ENCODE results near the gene HLF. TPM values are rescaled to one million over a fixed set of nuclear protein-coding genes. Genes with fewer than 3 reads are reported as not detected.

Gene HLF
- total and polyA plus RNA-seq, 2 of the 4 experiments (the other 2 are of a cell fraction), result 0.18 TPM; not detected in 1

DNA sequence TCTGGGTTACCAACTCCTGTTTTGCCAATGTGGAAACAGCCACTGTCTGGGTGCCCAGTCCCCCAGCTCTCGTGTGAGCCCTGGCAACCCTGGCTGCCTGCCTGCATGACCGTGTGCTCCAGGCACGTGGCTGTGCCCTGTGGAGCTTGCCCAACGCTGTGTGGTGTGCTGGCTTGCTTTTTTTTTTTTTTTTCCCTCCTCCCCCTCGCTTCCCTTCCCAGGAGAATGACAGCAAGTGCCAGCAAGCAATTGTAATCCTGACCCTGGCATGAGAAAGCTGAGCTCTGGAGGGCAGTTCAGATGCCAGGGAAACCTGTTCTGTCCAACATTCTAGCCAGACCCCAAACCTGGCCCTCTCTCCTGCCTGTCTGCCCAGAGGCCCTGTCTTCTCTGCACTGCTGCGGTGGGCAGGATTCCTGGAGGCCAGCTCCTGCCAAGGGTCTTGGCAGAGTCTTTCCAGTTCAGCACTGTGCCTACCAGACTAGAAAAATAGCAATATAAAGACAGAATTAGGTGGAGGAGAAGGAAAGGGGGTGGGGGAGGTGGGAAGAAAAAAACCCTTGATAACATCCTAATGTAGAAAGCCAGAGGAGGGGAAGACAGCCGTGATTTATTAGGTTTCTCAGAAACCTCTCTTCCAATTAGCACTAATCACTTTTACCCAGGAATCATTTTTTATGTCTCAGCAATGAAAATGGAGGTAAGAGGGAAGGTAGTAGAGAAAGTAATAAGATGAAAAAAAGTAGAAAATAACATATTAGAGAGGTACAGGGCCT lies 9.0 kb downstream of the HLF start:
- Histone ChIP-seq H3K9me1 (ENCODE audit: insufficient read depth, low read length) (no peaks in the 10 kb centered on the region), H3K36me3 (ENCODE audit: control insufficient read depth, insufficient read depth, low read length) (no peaks in the 10 kb centered on the region), H3K23ac (ENCODE audit: low read depth, low read length) (no peak overlapping the region), H4K91ac (ENCODE audit: insufficient read depth, low read depth, low read length) (no peak overlapping the region), H3K9me3 (ENCODE audit: control insufficient read depth, insufficient read depth, low read length) (no peaks in the 10 kb centered on the region), H2BK15ac (ENCODE audit: low read depth, low read length) (no peak overlapping the region), H4K8ac (ENCODE audit: low read depth in 2 of 2, low read length in 2 of 2) (no peak overlapping the region), H2BK5ac (ENCODE audit: low read depth, low read length, poor library complexity, severe bottlenecking) (no peak overlapping the region), H3K9ac (ENCODE audit: low read depth, low read length) (no peak overlapping the region), H4K20me1 (ENCODE audit: insufficient read depth, low read length) (no peaks in the 10 kb centered on the region), H3K4me3 (ENCODE audit: insufficient read depth, low read depth, low read length) (no peak overlapping the region), H2BK20ac (ENCODE audit: low read depth, low read length) (no peak overlapping the region), H2BK120ac (ENCODE audit: low read depth, low read length) (no peak overlapping the region), H4K5ac (ENCODE audit: low read depth, low read length) (no peak overlapping the region), H3K27me3 (ENCODE audit: control insufficient read depth, insufficient read depth, low read length) (peaks cover 11% of the 10 kb centered on the region), H3K18ac (ENCODE audit: low read depth, low read length) (no peak overlapping the region), H3K4me1 (ENCODE audit: control insufficient read depth, insufficient read depth, low read length) (no peaks in the 10 kb centered on the region; the same call in 1 of the 2 replicates), H2AK5ac (ENCODE audit: low read depth, low read length) (no peak overlapping the region), H3K56ac (ENCODE audit: extremely low read depth, insufficient read depth, low read length) (no peak overlapping the region), H3K27ac (ENCODE audit: insufficient read depth, low read length) (no peak overlapping the region), H2AFZ (replicated peaks; ENCODE audit: low read length, poor library complexity) (no peak overlapping the region), H3K4me2 (ENCODE audit: low read depth, low read length) (no peak overlapping the region), H2AK9ac (replicated peaks; ENCODE audit: low read depth, low read length, poor library complexity) (no peak overlapping the region), H3K79me1 (ENCODE audit: low read depth in 1 of 2, low read length in 2 of 2) (no peaks in the 10 kb centered on the region), H3K4ac (ENCODE audit: low read depth, low read length) (no peak overlapping the region), H3K14ac (replicated peaks; ENCODE audit: low read depth, low read length) (no peak overlapping the region)
- no peak for ATAC-seq (ENCODE audit: low read depth)
- no peak for DNase-seq
- no TSS peak for BruUV-seq (replicated peaks)
- intact Hi-C loops (cut with micrococcal nuclease) (no loop called here), dilution Hi-C loops (cut with HindIII; ENCODE audit: low sequenced_read_pairs, unreplicated experiment) (no loop called here), in situ Hi-C loops (cut with MboI; ENCODE audit: low sequenced_read_pairs) (no loop called here)
- ChIA-PET CTCF (no interaction called here), POLR2A (ENCODE audit: unreplicated experiment) (interaction anchor here (0.6 kb wide), 1 partner anchor 181 kb away, joined by 3 read pairs; no protein-coding TSS in a partner anchor)
- TF ChIP-seq NFE2L2 (IDR thresholded peaks at IDR 0.05; ENCODE audit: low read depth, low read length) (no peak), RCOR1 (IDR thresholded peaks at IDR 0.05; ENCODE audit: insufficient replicate concordance, low read length) (no peak), MAZ (IDR thresholded peaks at IDR 0.05; ENCODE audit: borderline replicate concordance, low read depth, low read length) (no peak), MAFK (IDR thresholded peaks at IDR 0.05; ENCODE audit: low read depth, low read length) (no peak), RAD21 (IDR thresholded peaks at IDR 0.05; ENCODE audit: low read length) (no peak), POLR2A (IDR thresholded peaks at IDR 0.05; ENCODE audit: low read depth, low read length) (no peak)
- TF ChIP-seq, protein P1, sequence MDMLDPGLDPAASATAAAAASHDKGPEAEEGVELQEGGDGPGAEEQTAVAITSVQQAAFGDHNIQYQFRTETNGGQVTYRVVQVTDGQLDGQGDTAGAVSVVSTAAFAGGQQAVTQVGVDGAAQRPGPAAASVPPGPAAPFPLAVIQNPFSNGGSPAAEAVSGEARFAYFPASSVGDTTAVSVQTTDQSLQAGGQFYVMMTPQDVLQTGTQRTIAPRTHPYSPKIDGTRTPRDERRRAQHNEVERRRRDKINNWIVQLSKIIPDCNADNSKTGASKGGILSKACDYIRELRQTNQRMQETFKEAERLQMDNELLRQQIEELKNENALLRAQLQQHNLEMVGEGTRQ (IDR thresholded peaks at IDR 0.05; ENCODE audit: low read depth, low read length), result no peak
- TF ChIP-seq, protein P2, sequence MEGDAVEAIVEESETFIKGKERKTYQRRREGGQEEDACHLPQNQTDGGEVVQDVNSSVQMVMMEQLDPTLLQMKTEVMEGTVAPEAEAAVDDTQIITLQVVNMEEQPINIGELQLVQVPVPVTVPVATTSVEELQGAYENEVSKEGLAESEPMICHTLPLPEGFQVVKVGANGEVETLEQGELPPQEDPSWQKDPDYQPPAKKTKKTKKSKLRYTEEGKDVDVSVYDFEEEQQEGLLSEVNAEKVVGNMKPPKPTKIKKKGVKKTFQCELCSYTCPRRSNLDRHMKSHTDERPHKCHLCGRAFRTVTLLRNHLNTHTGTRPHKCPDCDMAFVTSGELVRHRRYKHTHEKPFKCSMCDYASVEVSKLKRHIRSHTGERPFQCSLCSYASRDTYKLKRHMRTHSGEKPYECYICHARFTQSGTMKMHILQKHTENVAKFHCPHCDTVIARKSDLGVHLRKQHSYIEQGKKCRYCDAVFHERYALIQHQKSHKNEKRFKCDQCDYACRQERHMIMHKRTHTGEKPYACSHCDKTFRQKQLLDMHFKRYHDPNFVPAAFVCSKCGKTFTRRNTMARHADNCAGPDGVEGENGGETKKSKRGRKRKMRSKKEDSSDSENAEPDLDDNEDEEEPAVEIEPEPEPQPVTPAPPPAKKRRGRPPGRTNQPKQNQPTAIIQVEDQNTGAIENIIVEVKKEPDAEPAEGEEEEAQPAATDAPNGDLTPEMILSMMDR (conservative IDR thresholded peaks at IDR 0.05; ENCODE audit: low read depth, low read length), result no peak
- no CpG with 5 or more reads among the region's 7 CpGs for WGBS, 2 experiments (ENCODE audit: extremely low coverage in 2 of 2, insufficient read length in 1 of 2)

All from IMR-90 (cell line).